Measurements from ENCODE around the gene TMEM141. TPM values are rescaled to one million over a fixed set of nuclear protein-coding genes. Genes with fewer than 3 reads are reported as not detected.

Gene TMEM141
- total RNA-seq (2021) = 32.7 and 39.5 TPM in 2 replicates
- percentile 65 among the genes with signal in this experiment for Bru-seq, nascent RNA
- percentile 64 among the genes with signal in this experiment for BruChase-seq, experiment 1, labeled RNA remaining after a 2-hour chase
- BruChase-seq, experiment 2, labeled RNA remaining after a 6-hour chase = percentile 63 among the genes with signal in this experiment
- long read RNA-seq, transcript TMEM141-204 (4 exons, 683 nt) = minor isoform, 8 of 28 reads
- long read RNA-seq, transcript TMEM141-201 (5 exons, 768 nt) = major isoform, 13 of 28 reads
- long read RNA-seq, partial matches to known transcripts = 2 of 28 reads
- long read RNA-seq, other reads (novel, unspliced or antisense) = 1 of 28 reads

GRCh38 chr9:136790640-136791515, at the start of gene TMEM141:
TMEM141 (plus strand) TSS chr9:136791344; CDS start chr9:136791371, 27 bp downstream.
- H3K36me3 ChIP-seq (ENCODE audit: insufficient read depth, low read length, poor library complexity, severe bottlenecking) = no peaks in the 10 kb centered on the region
- peak within 1 kb of the TSS; percentile 94 for H3K27ac ChIP-seq (ENCODE audit: low read depth, low read length, poor library complexity, severe bottlenecking)
- no TSS peak for BruUV-seq (replicated peaks)
- TF ChIP-seq CTCF (conservative IDR thresholded peaks at IDR 0.05; ENCODE audit: low read depth, low read length) (no peak), EZH2 (IDR thresholded peaks at IDR 0.05; ENCODE audit: borderline replicate concordance, low read depth, low read length, poor library complexity, severe bottlenecking) (no peak)
- intact Hi-C loops (cut with micrococcal nuclease; ENCODE audit: unreplicated experiment) = loop anchor here (5.0 kb wide), 1 partner anchor 431 kb away; the partner anchor contains the start of gene RNF208
- no peaks in the 10 kb centered on the region for H3K9me3 ChIP-seq (ENCODE audit: low read depth, low read length, poor library complexity, severe bottlenecking)
- peak; percentile 100 for DNase-seq (ENCODE audit: low spot score)
- no peaks in the 10 kb centered on the region for H3K27me3 ChIP-seq (replicated peaks; ENCODE audit: insufficient read depth, low read depth, low read length, poor library complexity)
- H3K4me1 ChIP-seq (ENCODE audit: insufficient read depth, low read length, poor library complexity, severe bottlenecking) = peaks cover 16% of the 10 kb centered on the region
- H3K4me3 ChIP-seq (ENCODE audit: low read depth, low read length, poor library complexity, severe bottlenecking) = peak within 1 kb of the TSS; percentile 96
- ChIA-PET POLR2A (ENCODE audit: low non-redundant PET) (no interaction called here), CTCF (interaction anchor here (0.5 to 1.0 kb wide), 6 partner anchors 21 to 446 kb away, joined by 3 to 5 read pairs (median 3); no protein-coding TSS in a partner anchor)

- TF ChIP-seq CTCF (conservative IDR thresholded peaks at IDR 0.05; ENCODE audit: low read depth, low read length) (no peak), EZH2 (IDR thresholded peaks at IDR 0.05; ENCODE audit: borderline replicate concordance, low read depth, low read length, poor library complexity, severe bottlenecking) (no peak)
- no peak for DNase-seq (ENCODE audit: low spot score)
- Histone ChIP-seq H3K27me3 (replicated peaks; ENCODE audit: insufficient read depth, low read depth, low read length, poor library complexity) (no peaks in the 10 kb centered on the region), H3K27ac (ENCODE audit: low read depth, low read length, poor library complexity, severe bottlenecking) (no peak overlapping the region), H3K36me3 (ENCODE audit: insufficient read depth, low read length, poor library complexity, severe bottlenecking) (no peaks in the 10 kb centered on the region), H3K9me3 (ENCODE audit: low read depth, low read length, poor library complexity, severe bottlenecking) (no peaks in the 10 kb centered on the region), H3K4me3 (ENCODE audit: low read depth, low read length, poor library complexity, severe bottlenecking) (no peak overlapping the region), H3K4me1 (ENCODE audit: insufficient read depth, low read length, poor library complexity, severe bottlenecking) (peaks cover 13% of the 10 kb centered on the region)
- ChIA-PET CTCF (no interaction called here), POLR2A (ENCODE audit: low non-redundant PET) (no interaction called here)
- BruUV-seq (replicated peaks) = no TSS peak
- intact Hi-C loops (cut with micrococcal nuclease; ENCODE audit: unreplicated experiment) = no loop called here
These were observed 49.1 kb upstream of the TMEM141 start for GRCh38 chr9:136741883-136742571.

Measured in A673 (cell line).